K562 (cell line): Measurements from ENCODE around the gene PRKD2. TPM values are rescaled to one million over a fixed set of nuclear protein-coding genes. Genes with fewer than 3 reads are reported as not detected.

ENCODE experiments used
- ATAC-seq: fragments of 200-7000 bp; cut with Tn5 transposase; 3 replicates; pipeline ENCODE4 v1.9.1; 2020; ENCODE audit warnings: moderate library complexity
- BruUV-seq: library from RNA; stranded (reverse); fragments of 400-500 nt; replicated peaks from 2 replicates; lab custom pipeline; 2021; lab: Mats Ljungman, UMichigan
- CTCF ChIA-PET: fragments of 300-600 bp; formaldehyde crosslinking; extraction: SDS; loops from one replicate; lab custom pipeline; 2021; ENCODE audit warnings: low intra/inter-chr PET ratio; lab: Yijun Ruan, JAX
- POLR2A ChIA-PET: fragments of 300-600, 350-650 bp; sonication (Branson Sonifier 250); formaldehyde crosslinking; extraction: SDS; loops from one replicate; lab custom pipeline; 2021; ENCODE audit warnings: antibody characterized with exemption, inconsistent platforms; lab: Yijun Ruan, JAX
- DNase-seq, 4 experiments: peaks; one replicate each; pipeline versions ENCODE4 v3.0.0 to v3.0.0-alpha.2; 2011 to 2018; ENCODE audit warnings: low spot score in 3 of 4, mixed read lengths in 3 of 4; ENCODE audit errors: extremely low read depth in 1 of 4
- FAIRE-seq: peaks from 2 replicates; lab custom pipeline; 2011; peaks lifted over from hg19 to GRCh38; lab: Jason Lieb, UNC
- H2AFZ ChIP-seq: 2 replicates; pipeline ENCODE4 v1.6.0; 2011; ENCODE audit warnings: low read depth, low read length, control low read depth, inconsistent platforms
- H3K27ac ChIP-seq: fragments of 200-600 bp; 3 replicates; pipeline ENCODE4 v1.8.0; 2011; ENCODE audit warnings: low read depth, mild to moderate bottlenecking, control low read depth, inconsistent platforms, low read length, moderate library complexity, mixed read lengths; ENCODE audit errors: extremely low read depth
- H3K27me3 ChIP-seq, 2 experiments: fragments of 300-600 bp in 1 of 2; 2 replicates in 1 of 2; 3 replicates in 1 of 2; pipeline versions ENCODE4 v1.6.0 to v1.8.0; 2011; ENCODE audit warnings: inconsistent platforms in 2 of 2, low read length in 2 of 2, mild to moderate bottlenecking in 1 of 2, mixed read lengths in 1 of 2, moderate library complexity in 1 of 2; ENCODE audit not compliant: control insufficient read depth in 2 of 2, insufficient read depth in 2 of 2
- H3K36me3 ChIP-seq: fragments of 300-600 bp; 3 replicates; pipeline ENCODE4 v1.8.0; 2011; ENCODE audit warnings: mild to moderate bottlenecking, low read length, inconsistent platforms; ENCODE audit not compliant: control insufficient read depth, insufficient read depth
- H3K4me1 ChIP-seq, 2 experiments: fragments of 200-600 bp in 1 of 2; replicated peaks in 1 of 2; 2 replicates in 1 of 2; 3 replicates in 1 of 2; pipeline versions ENCODE4 v1.5.1 to v1.8.0; 2011; ENCODE audit warnings: inconsistent platforms in 2 of 2, low read length in 2 of 2, mild to moderate bottlenecking in 1 of 2, mixed read lengths in 1 of 2, moderate library complexity in 1 of 2; ENCODE audit not compliant: control insufficient read depth in 2 of 2, insufficient read depth in 2 of 2
- H3K4me2 ChIP-seq: 2 replicates; pipeline ENCODE4 v1.6.1; 2011; ENCODE audit warnings: low read length, control low read depth, inconsistent platforms, mixed read lengths; ENCODE audit not compliant: insufficient read depth
- H3K4me3 ChIP-seq: fragments of 200-600 bp; sonication (generic), shearing (Covaris generic); 2 replicates; pipeline ENCODE4 v1.5.1; 2016; ENCODE audit warnings: control low read depth, inconsistent platforms
- H3K79me2 ChIP-seq: fragments of 200-600 bp; 3 replicates; pipeline ENCODE4 v1.8.0; 2011; ENCODE audit warnings: low read length, inconsistent platforms; ENCODE audit not compliant: control insufficient read depth, insufficient read depth
- H3K9ac ChIP-seq, 2 experiments: 2 replicates each; pipeline versions ENCODE4 v1.6.0 to v1.6.1; 2011; ENCODE audit warnings: low read depth in 2 of 2, low read length in 2 of 2, control low read depth in 1 of 2, inconsistent platforms in 1 of 2, mild to moderate bottlenecking in 1 of 2, mixed read lengths in 1 of 2; ENCODE audit not compliant: insufficient read depth in 1 of 2
- H3K9me1 ChIP-seq: one replicate; pipeline ENCODE4 v1.6.0; 2011; ENCODE audit warnings: inconsistent platforms, mild to moderate bottlenecking, low read length, moderate library complexity; ENCODE audit not compliant: control insufficient read depth, insufficient read depth
- H3K9me3 ChIP-seq: replicated peaks from 2 replicates; pipeline ENCODE4 v1.5.1; 2011; ENCODE audit warnings: low read depth, low read length, inconsistent platforms; ENCODE audit not compliant: control insufficient read depth, insufficient read depth
- H4K20me1 ChIP-seq: replicated peaks from 2 replicates; pipeline ENCODE4 v1.6.1; 2011; ENCODE audit warnings: low read length, inconsistent platforms, mixed read lengths; ENCODE audit not compliant: control insufficient read depth, insufficient read depth
- ETS2 ChIP-seq: IDR thresholded peaks from 2 replicates; pipeline ENCODE4 v1.6.1; 2016; ENCODE audit warnings: borderline replicate concordance, missing genetic modification characterization, mild to moderate bottlenecking, moderate library complexity, missing compliant biosample characterization; ENCODE audit not compliant: poor library complexity, severe bottlenecking
- GABPA ChIP-seq: fragments of 200-800 bp; sonication (Bioruptor generic); conservative IDR thresholded peaks from 2 replicates; pipeline ENCODE4 v1.6.1; 2016; ENCODE audit warnings: low read depth, missing genetic modification characterization, missing compliant biosample characterization
- HDAC2 ChIP-seq: fragments of 450-650 bp; IDR thresholded peaks from 2 replicates; pipeline ENCODE4 v1.6.1; 2016; ENCODE audit warnings: mild to moderate bottlenecking
- HMG20A ChIP-seq: fragments of 450-650 bp; formaldehyde crosslinking; conservative IDR thresholded peaks from 2 replicates; pipeline ENCODE4 v1.4.0; 2020; ENCODE audit warnings: mild to moderate bottlenecking, mixed read lengths
- PYGO2 ChIP-seq: fragments of 450-650 bp; IDR thresholded peaks from 2 replicates; pipeline ENCODE4 v1.6.1; 2016; ENCODE audit warnings: mild to moderate bottlenecking, missing genetic modification characterization, moderate library complexity, missing compliant biosample characterization
- RAD51 ChIP-seq: fragments of 450-650 bp; IDR thresholded peaks from 2 replicates; pipeline ENCODE4 v1.7.1; 2016; ENCODE audit warnings: low read depth, mild to moderate bottlenecking, borderline replicate concordance
- SMAD1 ChIP-seq: fragments of 150-350 bp; IDR thresholded peaks from 2 replicates; pipeline ENCODE4 v1.6.1; 2014; ENCODE audit warnings: low read length, low read depth; ENCODE audit not compliant: partially characterized antibody
- STAG1 ChIP-seq: sonication (generic); formaldehyde crosslinking; IDR thresholded peaks from 2 replicates; pipeline ENCODE4 v1.5.0; 2020; ENCODE audit warnings: missing genetic modification reagents, borderline replicate concordance
- TAF7 ChIP-seq: fragments of 450-650 bp; IDR thresholded peaks from 2 replicates; pipeline ENCODE4 v1.6.1; 2016; ENCODE audit warnings: missing genetic modification characterization, missing compliant biosample characterization
- TAF9B ChIP-seq: fragments of 450-650 bp; IDR thresholded peaks from 2 replicates; pipeline ENCODE4 v1.6.1; 2018; ENCODE audit warnings: mild to moderate bottlenecking; ENCODE audit not compliant: partially characterized antibody
- THRAP3 ChIP-seq: fragments of 450-650 bp; IDR thresholded peaks from 2 replicates; pipeline ENCODE4 v1.6.1; 2016; ENCODE audit warnings: mild to moderate bottlenecking, inconsistent platforms, borderline replicate concordance
- ZC3H4 ChIP-seq: sonication (generic); formaldehyde crosslinking; IDR thresholded peaks from 2 replicates; pipeline ENCODE4 v1.9.0; 2021; ENCODE audit warnings: missing genetic modification reagents, borderline replicate concordance
- ZKSCAN1 ChIP-seq: fragments of 150-350 bp; IDR thresholded peaks from 2 replicates; pipeline ENCODE4 v1.6.1; 2016; ENCODE audit warnings: low read depth, low read length
- ZNF121 ChIP-seq: sonication (generic); formaldehyde crosslinking; conservative IDR thresholded peaks from 2 replicates; pipeline ENCODE4 v1.8.0; 2022; ENCODE audit warnings: missing genetic modification reagents
- ZNF24 ChIP-seq: fragments of 450-650 bp; IDR thresholded peaks from 2 replicates; pipeline ENCODE4 v1.6.1; 2016
- ZNF436 ChIP-seq: fragments of 250-450, 450-650 bp; sonication (Bioruptor Pico); formaldehyde crosslinking; IDR thresholded peaks from 2 replicates; pipeline ENCODE4 v1.7.0; 2020; ENCODE audit warnings: mild to moderate bottlenecking
- WGBS: fragments of 100-300 bp; shearing (Covaris generic); methylation state at CpG from one replicate; pipeline ENCODE4 v1.1.6; 2016; ENCODE audit warnings: low coverage, mixed read lengths; ENCODE audit not compliant: insufficient coverage; ENCODE audit errors: missing lambda C conversion rate; 5-methylcytosine and 5-hydroxymethylcytosine counted together
- in situ Hi-C: fragments of 300-500 bp; cut with MboI; formaldehyde crosslinking; loops from 4 replicates; pipeline ENCODE4 v1.15.0; 2018; ENCODE audit warnings: inconsistent platforms, mixed read lengths
- intact Hi-C: fragments of 100-400 bp; cut with micrococcal nuclease; formaldehyde crosslinking; loops from 2 replicates; pipeline ENCODE4 v1.14.2; 2022
- polyA plus RNA-seq, 8 experiments: library from polyadenylated mRNA; depleted of rRNA in 4 of 8; stranded (reverse) in 5 of 8; unstranded in 3 of 8; fragments of >200 nt; fragmentation: Nextera tagmentation in 2 of 8; fragmentation: Illumina TruSeq in 1 of 8; extraction: Ambion mirVana in 2 of 8; extraction: Trizol in 1 of 8; gene quantifications; 2 replicates each; pipeline versions ENCODE4 v1.2.1 to v1.2.3, GENCODE V29; 2011 to 2014; ENCODE audit warnings: inconsistent platforms in 1 of 8, missing spikeins in 1 of 8
- total RNA-seq, 7 experiments: library from RNA; depleted of rRNA in 6 of 7; stranded (reverse); fragments of >200 nt in 6 of 7; fragmentation: Illumina TruSeq in 2 of 7; extraction: Trizol in 2 of 7; gene quantifications; 2 replicates each; pipeline versions ENCODE4 v1.2.1 to v1.2.3, GENCODE V29; 2011 to 2021; ENCODE audit warnings: low replicate concordance in 1 of 7
- TF ChIP-seq, protein P1 (sequence below): fragments of 450-650 bp; IDR thresholded peaks from 2 replicates; pipeline ENCODE4 v1.6.1; 2016; ENCODE audit warnings: missing biosample characterization, missing genetic modification characterization
- TF ChIP-seq, protein P2 (sequence below): fragments of 250-450 bp; sonication (Bioruptor Pico); IDR thresholded peaks from 2 replicates; pipeline ENCODE4 v1.4.0; 2020; ENCODE audit warnings: mild to moderate bottlenecking, moderate library complexity
- TF ChIP-seq, protein P3 (sequence below), 3 experiments: fragments of 200-800 bp in 1 of 3; sonication (Bioruptor generic) in 1 of 3; sonication (generic) in 1 of 3; formaldehyde crosslinking in 1 of 3; IDR thresholded peaks; 2 replicates each; pipeline versions ENCODE4 v1.6.1 to v1.8.0; 2016 to 2022; ENCODE audit warnings: mild to moderate bottlenecking in 2 of 3, missing compliant biosample characterization in 2 of 3, missing genetic modification characterization in 2 of 3, missing genetic modification reagents in 1 of 3

Gene PRKD2
- total and polyA plus RNA-seq, 9 of the 15 experiments (the other 6 are each of a cell fraction or from before 2014, with no cell fraction given), result 1.8 to 60.0 (median 15.0) TPM

DNA sequence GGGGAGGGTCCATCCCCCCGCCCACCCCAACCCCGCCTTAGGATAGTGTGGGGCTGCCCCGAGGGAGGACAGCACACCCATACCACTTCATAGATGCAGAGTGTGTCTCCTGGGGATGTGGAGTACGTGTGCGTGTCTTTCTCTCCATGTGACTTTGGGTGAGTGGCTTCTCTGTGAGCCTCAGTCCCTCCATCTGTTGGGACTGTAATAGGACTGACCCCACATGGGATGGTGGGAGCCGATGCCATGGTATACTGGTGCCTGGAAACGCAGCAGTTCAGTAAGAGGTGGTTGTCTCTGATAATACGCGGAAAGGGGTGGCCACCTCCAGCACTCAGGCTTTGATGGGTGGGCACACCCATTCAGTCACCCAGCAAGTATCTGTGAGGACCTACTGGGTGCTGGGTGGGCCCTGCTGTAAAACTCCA, 816 bp upstream of the PRKD2 start:
- FAIRE-seq, result no peak
- peaks cover 22 to 69% of the 10 kb centered on the region in 2 experiments for H3K4me1 ChIP-seq
- H3K4me2 ChIP-seq, result peak overlapping the region; percentile 94
- TF ChIP-seq STAG1 (0 out of 2 replicates have a peak, but pooled peaks have one; percentile 8), ETS2 (tag) (no peak), PYGO2 (no peak), TAF7 (tag) (no peak), ZNF24 (no peak), ZNF121 (CRISPR knock-in tag) (no peak), HDAC2 (no peak), RAD51 (no peak), TAF9B (no peak), ZC3H4 (CRISPR knock-in tag) (peak; percentile 77; the same call in 1 of the 2 replicates), ZKSCAN1 (peak; percentile 96), HMG20A (no peak), THRAP3 (no peak), ZNF436 (CRISPR knock-in tag) (no peak), SMAD1 (no peak), GABPA (tag) (no peak)
- TF ChIP-seq, protein P1, sequence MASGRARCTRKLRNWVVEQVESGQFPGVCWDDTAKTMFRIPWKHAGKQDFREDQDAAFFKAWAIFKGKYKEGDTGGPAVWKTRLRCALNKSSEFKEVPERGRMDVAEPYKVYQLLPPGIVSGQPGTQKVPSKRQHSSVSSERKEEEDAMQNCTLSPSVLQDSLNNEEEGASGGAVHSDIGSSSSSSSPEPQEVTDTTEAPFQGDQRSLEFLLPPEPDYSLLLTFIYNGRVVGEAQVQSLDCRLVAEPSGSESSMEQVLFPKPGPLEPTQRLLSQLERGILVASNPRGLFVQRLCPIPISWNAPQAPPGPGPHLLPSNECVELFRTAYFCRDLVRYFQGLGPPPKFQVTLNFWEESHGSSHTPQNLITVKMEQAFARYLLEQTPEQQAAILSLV (tag), result no peak
- TF ChIP-seq, protein P2, sequence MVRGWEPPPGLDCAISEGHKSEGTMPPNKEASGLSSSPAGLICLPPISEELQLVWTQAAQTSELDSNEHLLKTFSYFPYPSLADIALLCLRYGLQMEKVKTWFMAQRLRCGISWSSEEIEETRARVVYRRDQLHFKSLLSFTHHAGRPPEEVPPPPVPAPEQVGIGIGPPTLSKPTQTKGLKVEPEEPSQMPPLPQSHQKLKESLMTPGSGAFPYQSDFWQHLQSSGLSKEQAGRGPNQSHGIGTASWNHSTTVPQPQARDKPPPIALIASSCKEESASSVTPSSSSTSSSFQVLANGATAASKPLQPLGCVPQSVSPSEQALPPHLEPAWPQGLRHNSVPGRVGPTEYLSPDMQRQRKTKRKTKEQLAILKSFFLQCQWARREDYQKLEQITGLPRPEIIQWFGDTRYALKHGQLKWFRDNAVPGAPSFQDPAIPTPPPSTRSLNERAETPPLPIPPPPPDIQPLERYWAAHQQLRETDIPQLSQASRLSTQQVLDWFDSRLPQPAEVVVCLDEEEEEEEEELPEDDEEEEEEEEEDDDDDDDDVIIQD (CRISPR knock-in tag), result no peak
- TF ChIP-seq, protein P3, sequence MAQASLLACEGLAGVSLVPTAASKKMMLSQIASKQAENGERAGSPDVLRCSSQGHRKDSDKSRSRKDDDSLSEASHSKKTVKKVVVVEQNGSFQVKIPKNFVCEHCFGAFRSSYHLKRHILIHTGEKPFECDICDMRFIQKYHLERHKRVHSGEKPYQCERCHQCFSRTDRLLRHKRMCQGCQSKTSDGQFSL (CRISPR knock-in tag; IDR thresholded peaks at IDR 0.05), result no peak
- TF ChIP-seq, protein P3 (tag; IDR thresholded peaks at IDR 0.05), result no peak

More for the DNA sequence above, 816 bp upstream of the PRKD2 start:
- H3K36me3 ChIP-seq, result peaks cover 45% of the 10 kb centered on the region; the same call in 2 of the 3 replicates
- in situ Hi-C loops, result no loop called here
- peak overlapping the region in 1 of 2 experiments; percentile 88; a peak in 2 of 4 replicates for H3K9ac ChIP-seq
- H3K9me1 ChIP-seq, result no peaks in the 10 kb centered on the region
- H3K27ac ChIP-seq, result peak overlapping the region; percentile 31; the same call in 2 of the 3 replicates
- peak overlapping the region; percentile 70 for H3K4me3 ChIP-seq
- no peak overlapping the region for H2AFZ ChIP-seq
- H3K9me3 ChIP-seq, result no peaks in the 10 kb centered on the region
- H4K20me1 ChIP-seq, result peaks cover 4% of the 10 kb centered on the region; the same call in 1 of the 2 replicates
- ChIA-PET POLR2A (interaction anchor here (0.6 to 1.1 kb wide), 5 partner anchors 8 to 109 kb away, joined by 3 to 6 read pairs (median 4); no protein-coding TSS in a partner anchor), CTCF (no interaction called here)
- ATAC-seq (peak; percentile 1), DNase-seq (no peak)
- no TSS peak for BruUV-seq
- H3K79me2 ChIP-seq, result peaks cover 27% of the 10 kb centered on the region
- no peaks in the 10 kb centered on the region for H3K27me3 ChIP-seq
- intact Hi-C loops, result no loop called here
- WGBS, result 11% methylated on average over 8 of the region's 9 CpGs
